Naive thymus-derived CD8-positive, alpha-beta T cell (primary cell): ENCODE measurements around the gene NRF1. TPM values are rescaled to one million over a fixed set of nuclear protein-coding genes. Genes with fewer than 3 reads are reported as not detected.

Experiments used
- ATAC-seq, 2 donors: fragments of 150-1000 bp; cut with Tn5 transposase in 1 of 2; sonication (Bioruptor Pico), chemical (Tn5 transposase) in 1 of 2; 1 replicate in 1 of 2; 2 replicates in 1 of 2; pipeline ENCODE4 v1.10.0; 2021; ENCODE audit warnings: mild to moderate bottlenecking in 2 of 2, moderate library complexity in 2 of 2
- POLR2A ChIA-PET: fragments of 350-600 bp; sonication (Branson Sonifier 250); formaldehyde crosslinking; loops from one replicate; lab custom pipeline; 2021; ENCODE audit warnings: antibody characterized with exemption; lab: Charles Lee
- DNase-seq, 10 donors: peaks; one replicate each; pipeline versions ENCODE4 v3.0.0 to v3.0.0-alpha.2; 2020 to 2022
- H3K27ac Mint-ChIP-seq, 10 donors: one replicate each; pipeline ENCODE4 v1.8.0; 2020 to 2022; ENCODE audit warnings: mild to moderate bottlenecking in 10 of 10, mixed read lengths in 10 of 10, moderate library complexity in 4 of 10, inconsistent platforms in 1 of 10
- H3K27me3 Mint-ChIP-seq, 5 donors: one replicate each; pipeline ENCODE4 v1.8.0; 2021 to 2022; ENCODE audit warnings: mixed read lengths in 5 of 5
- H3K36me3 Mint-ChIP-seq, 3 donors: one replicate each; pipeline ENCODE4 v1.8.0; 2020 to 2022; ENCODE audit warnings: mixed read lengths in 3 of 3, mild to moderate bottlenecking in 2 of 3, inconsistent platforms in 1 of 3
- H3K4me1 Mint-ChIP-seq, 4 donors: one replicate each; pipeline ENCODE4 v1.8.0; 2021 to 2022; ENCODE audit warnings: mixed read lengths in 4 of 4
- H3K4me3 Mint-ChIP-seq, 10 donors: one replicate each; pipeline ENCODE4 v1.8.0; 2020 to 2022; ENCODE audit warnings: mild to moderate bottlenecking in 10 of 10, mixed read lengths in 10 of 10, moderate library complexity in 6 of 10, inconsistent platforms in 1 of 10
- H3K9me3 Mint-ChIP-seq, 9 donors: one replicate each; pipeline ENCODE4 v1.8.0; 2020 to 2022; ENCODE audit warnings: mixed read lengths in 9 of 9, mild to moderate bottlenecking in 3 of 9, inconsistent platforms in 1 of 9, moderate library complexity in 1 of 9
- polyA plus RNA-seq, 3 donors: library from polyadenylated mRNA; unstranded; fragments of 300-500 nt; fragmentation: Illumina TruSeq; gene quantifications; one replicate each; pipeline ENCODE4 v1.2.3, GENCODE V29; 2021
- total RNA-seq, 8 experiments: library from RNA in 2 of 8; stranded (reverse) in 2 of 8; gene quantifications; one replicate each; pipeline ENCODE4 v1.2.3 and lab custom pipeline; 2021 to 2026

Gene NRF1
- total and polyA plus RNA-seq, 5 experiments from 2014 or later: 11.7 to 45.0 (median 22.5) TPM

GRCh38 chr7:129778770-129779601, 167.5 kb downstream of the NRF1 start:
- DNase-seq: no peak
- peaks cover 21 to 36% (median 27%) of the 10 kb centered on the region in 4 donors for H3K4me1 Mint-ChIP-seq
- H3K27ac Mint-ChIP-seq: no peak overlapping the region
- ATAC-seq: peak in 1 of 2 donors; percentile 4
- peaks cover 15 to 53% (median 39%) of the 10 kb centered on the region in 5 donors for H3K27me3 Mint-ChIP-seq
- H3K9me3 Mint-ChIP-seq: no peaks in the 10 kb centered on the region
- peaks cover 0 to 8% (median 0%) of the 10 kb centered on the region in 3 donors for H3K36me3 Mint-ChIP-seq
- peak overlapping the region in 9 of 10 donors; percentile 19 to 72 (median 63) for H3K4me3 Mint-ChIP-seq
- POLR2A ChIA-PET: interaction anchor here (0.5 to 0.6 kb wide), 2 partner anchors 137 to 160 kb away, joined by 3 to 7 read pairs; no protein-coding TSS in a partner anchor

- POLR2A ChIA-PET: interaction anchor here (0.5 kb wide), 1 partner anchor 159 kb away, joined by 7 read pairs; no protein-coding TSS in a partner anchor
- no peaks in the 10 kb centered on the region for H3K9me3 Mint-ChIP-seq
- ATAC-seq (peak; percentile 37 to 42), DNase-seq (peak in 2 of 10 donors; percentile 29 to 30)
- no peak overlapping the region for H3K27ac Mint-ChIP-seq
- H3K27me3 Mint-ChIP-seq: peaks cover 15 to 59% (median 39%) of the 10 kb centered on the region in 5 donors
- H3K4me1 Mint-ChIP-seq: peaks cover 21 to 36% (median 30%) of the 10 kb centered on the region in 4 donors
- peaks cover 0 to 8% (median 0%) of the 10 kb centered on the region in 3 donors for H3K36me3 Mint-ChIP-seq
- peak overlapping the region in 5 of 10 donors; percentile 10 to 85 (median 45) for H3K4me3 Mint-ChIP-seq
Observed at GRCh38 chr7:129779602-129780256, 168.2 kb downstream of the NRF1 start.

- H3K27me3 Mint-ChIP-seq: peaks cover 18 to 66% (median 42%) of the 10 kb centered on the region in 5 donors
- no peak overlapping the region for H3K27ac Mint-ChIP-seq
- H3K36me3 Mint-ChIP-seq: peaks cover 0 to 8% (median 0%) of the 10 kb centered on the region in 3 donors
- peak; percentile 32 to 83 (median 52) for DNase-seq
- no peaks in the 10 kb centered on the region for H3K9me3 Mint-ChIP-seq
- ATAC-seq: peak; percentile 71 to 74
- H3K4me3 Mint-ChIP-seq: peak overlapping the region; percentile 49 to 89 (median 72)
- POLR2A ChIA-PET: no interaction called here
- peaks cover 21 to 43% (median 36%) of the 10 kb centered on the region in 4 donors for H3K4me1 Mint-ChIP-seq
Observed at GRCh38 chr7:129780257-129780973, 168.9 kb downstream of the NRF1 start.

GRCh38 chr7:129780974-129781927, 169.7 kb downstream of the NRF1 start:
- Mint-ChIP-seq H3K9me3 (no peaks in the 10 kb centered on the region), H3K27me3 (peaks cover 19 to 71% (median 50%) of the 10 kb centered on the region in 5 donors), H3K4me3 (peak overlapping the region; percentile 70 to 89 (median 86)), H3K4me1 (peaks cover 28 to 51% (median 45%) of the 10 kb centered on the region in 4 donors), H3K27ac (peak overlapping the region in 3 of 10 donors; percentile 38 to 76 (median 56)), H3K36me3 (peaks cover 0 to 8% (median 0%) of the 10 kb centered on the region in 3 donors)
- no peak for ATAC-seq
- POLR2A ChIA-PET: no interaction called here
- peak in 2 of 10 donors; percentile 26 to 29 for DNase-seq

GRCh38 chr7:129781928-129782817, 170.7 kb downstream of the NRF1 start:
- H3K27me3 Mint-ChIP-seq: peaks cover 21 to 76% (median 52%) of the 10 kb centered on the region in 5 donors
- H3K27ac Mint-ChIP-seq: peak overlapping the region in 1 of 10 donors; percentile 29
- ATAC-seq (no peak), DNase-seq (peak in 1 of 10 donors; percentile 18)
- peak overlapping the region; percentile 12 to 89 (median 80) for H3K4me3 Mint-ChIP-seq
- H3K36me3 Mint-ChIP-seq: peaks cover 0 to 8% (median 0%) of the 10 kb centered on the region in 3 donors
- no peaks in the 10 kb centered on the region for H3K9me3 Mint-ChIP-seq
- peaks cover 29 to 55% (median 48%) of the 10 kb centered on the region in 4 donors for H3K4me1 Mint-ChIP-seq
- POLR2A ChIA-PET: interaction anchor here (0.6 kb wide), 1 partner anchor 356 kb away, joined by 3 read pairs; no protein-coding TSS in a partner anchor

- no peaks in the 10 kb centered on the region for H3K9me3 Mint-ChIP-seq
- POLR2A ChIA-PET: no interaction called here
- ATAC-seq (no peak), DNase-seq (peak in 1 of 10 donors; percentile 11)
- H3K36me3 Mint-ChIP-seq: peaks cover 0 to 8% (median 0%) of the 10 kb centered on the region in 3 donors
- peaks cover 27 to 55% (median 44%) of the 10 kb centered on the region in 4 donors for H3K4me1 Mint-ChIP-seq
- peaks cover 21 to 76% (median 48%) of the 10 kb centered on the region in 5 donors for H3K27me3 Mint-ChIP-seq
- peak overlapping the region; percentile 36 to 85 (median 75) for H3K4me3 Mint-ChIP-seq
- no peak overlapping the region for H3K27ac Mint-ChIP-seq
Observed at GRCh38 chr7:129782818-129783583, 171.5 kb downstream of the NRF1 start.

GRCh38 chr7:129783584-129783919, 172.0 kb downstream of the NRF1 start:
- H3K27ac Mint-ChIP-seq: peak overlapping the region in 1 of 10 donors; percentile 6

GRCh38 chr7:129784437-129784782, 172.9 kb downstream of the NRF1 start:
- Mint-ChIP-seq H3K4me1 (peaks cover 27 to 52% (median 44%) of the 10 kb centered on the region in 4 donors), H3K36me3 (peaks cover 0 to 8% (median 0%) of the 10 kb centered on the region in 3 donors), H3K27ac (no peak overlapping the region), H3K4me3 (peak overlapping the region in 5 of 10 donors; percentile 15 to 76 (median 41)), H3K9me3 (no peaks in the 10 kb centered on the region), H3K27me3 (peaks cover 23 to 78% (median 49%) of the 10 kb centered on the region in 5 donors)
- DNase-seq: no peak
- no peak for ATAC-seq
- POLR2A ChIA-PET: interaction anchor here (0.7 kb wide), 1 partner anchor 125 kb away, joined by 3 read pairs; no protein-coding TSS in a partner anchor

More at GRCh38 chr7:129783584-129783919, 172.0 kb downstream of the NRF1 start:
- Mint-ChIP-seq H3K4me1 (peaks cover 27 to 53% (median 44%) of the 10 kb centered on the region in 4 donors), H3K36me3 (peaks cover 0 to 8% (median 0%) of the 10 kb centered on the region in 3 donors), H3K9me3 (no peaks in the 10 kb centered on the region), H3K27me3 (peaks cover 21 to 72% (median 45%) of the 10 kb centered on the region in 5 donors), H3K4me3 (peak overlapping the region in 9 of 10 donors; percentile 59 to 85 (median 66))
- POLR2A ChIA-PET: interaction anchor here (0.6 kb wide), 1 partner anchor 1072 kb away, joined by 3 read pairs; no protein-coding TSS in a partner anchor
- DNase-seq (no peak), ATAC-seq (no peak)

- H3K9me3 Mint-ChIP-seq: no peaks in the 10 kb centered on the region
- POLR2A ChIA-PET: no interaction called here
- peaks cover 27 to 52% (median 44%) of the 10 kb centered on the region in 4 donors for H3K4me1 Mint-ChIP-seq
- no peak for ATAC-seq
- H3K27ac Mint-ChIP-seq: no peak overlapping the region
- peak overlapping the region; percentile 53 to 84 (median 68) for H3K4me3 Mint-ChIP-seq
- DNase-seq: no peak
- peaks cover 25 to 84% (median 54%) of the 10 kb centered on the region in 5 donors for H3K27me3 Mint-ChIP-seq
- peaks cover 0 to 8% (median 0%) of the 10 kb centered on the region in 3 donors for H3K36me3 Mint-ChIP-seq
Observed at GRCh38 chr7:129784783-129785684, 173.5 kb downstream of the NRF1 start.
